PC-3 (cell line): ENCODE measurements around the gene GLRA3. TPM values are rescaled to one million over a fixed set of nuclear protein-coding genes. Genes with fewer than 3 reads are reported as not detected.
"Not testable (repeated sequence)": the region's sequence is repeated elsewhere in the genome, so short reads cannot be mapped to it uniquely, and the experiment has no call there.

ENCODE experiments used
- ATAC-seq: fragments of 200-7000 bp; cut with Tn5 transposase; 2 replicates; pipeline ENCODE4 v1.9.1; 2020; ENCODE audit warnings: mild to moderate bottlenecking, moderate library complexity
- BruUV-seq: library from RNA; stranded (reverse); fragments of 400-500 nt; replicated peaks from 2 replicates; lab custom pipeline; 2021; lab: Mats Ljungman, UMichigan
- CTCF ChIA-PET: fragments of 300-600 bp; sonication (Branson Sonifier 250); formaldehyde crosslinking; loops from one replicate; lab custom pipeline; 2022; ENCODE audit warnings: antibody characterized with exemption; lab: Charles Lee
- POLR2A ChIA-PET: fragments of 300-600 bp; sonication (Branson Sonifier 250); formaldehyde crosslinking; loops from one replicate; lab custom pipeline; 2022; ENCODE audit warnings: antibody characterized with exemption; ENCODE audit not compliant: unreplicated experiment; lab: Charles Lee
- DNase-seq: peaks from one replicate; pipeline ENCODE4 v3.0.0-alpha.2; 2015
- H2AFZ ChIP-seq: fragments of 300-600 bp; sonication (generic); 2 replicates; pipeline ENCODE4 v1.6.0; 2016; ENCODE audit warnings: antibody characterized with exemption, low read length
- H3F3A ChIP-seq: fragments of 300-600 bp; sonication (generic); one replicate; pipeline ENCODE4 v1.6.0; 2017; ENCODE audit warnings: antibody characterized with exemption, low read length, control low read depth, mild to moderate bottlenecking; ENCODE audit not compliant: unreplicated experiment
- H3K27ac ChIP-seq: fragments of 300-600 bp; sonication (generic); 2 replicates; pipeline ENCODE4 v1.5.1; 2016; ENCODE audit warnings: mild to moderate bottlenecking, low read length
- H3K27me3 ChIP-seq: fragments of 300-600 bp; sonication (generic); 2 replicates; pipeline ENCODE4 v1.6.1; 2016; ENCODE audit warnings: low read length, mixed read lengths
- H3K36me3 ChIP-seq: fragments of 300-600 bp; sonication (generic); 2 replicates; pipeline ENCODE4 v1.6.1; 2016; ENCODE audit warnings: low read depth, mixed run types, low read length, mixed read lengths
- H3K4me1 ChIP-seq: fragments of 300-600 bp; sonication (generic); 2 replicates; pipeline ENCODE4 v1.5.1; 2016; ENCODE audit warnings: low read length; ENCODE audit not compliant: insufficient read depth
- H3K4me2 ChIP-seq: fragments of 300-600 bp; sonication (generic); 2 replicates; pipeline ENCODE4 v1.6.0; 2016; ENCODE audit warnings: low read length
- H3K4me3 ChIP-seq: fragments of 300-600 bp; sonication (generic); 2 replicates; pipeline ENCODE4 v1.5.1; 2016; ENCODE audit warnings: mild to moderate bottlenecking, low read length, mixed read lengths
- H3K79me2 ChIP-seq: fragments of 300-600 bp; sonication (generic); 2 replicates; pipeline ENCODE4 v1.6.1; 2017; ENCODE audit warnings: low read length, mixed read lengths
- H3K9ac ChIP-seq: fragments of 300-600 bp; sonication (generic); 2 replicates; pipeline ENCODE4 v1.6.0; 2016; ENCODE audit warnings: mild to moderate bottlenecking, low read length
- H3K9me2 ChIP-seq: fragments of 300-600 bp; sonication (generic); replicated peaks from 2 replicates; pipeline ENCODE4 v1.6.1; 2016; ENCODE audit warnings: mixed run types, low read length, mixed read lengths
- H3K9me3 ChIP-seq: fragments of 300-600 bp; sonication (generic); 2 replicates; pipeline ENCODE4 v1.6.1; 2016; ENCODE audit warnings: low read length, mixed read lengths
- H4K20me1 ChIP-seq: fragments of 300-600 bp; sonication (generic); 2 replicates; pipeline ENCODE4 v1.6.1; 2016; ENCODE audit warnings: low read length, mixed read lengths
- EZH2 ChIP-seq: fragments of 300-600 bp; sonication (generic); IDR thresholded peaks from one replicate; pipeline ENCODE4 v1.6.1; 2017; ENCODE audit warnings: antibody characterized with exemption, mild to moderate bottlenecking, low read length; ENCODE audit not compliant: unreplicated experiment
- EZH2phosphoT487 ChIP-seq: fragments of 300-600 bp; sonication (generic); IDR thresholded peaks from 2 replicates; pipeline ENCODE4 v1.6.1; 2018; ENCODE audit warnings: mild to moderate bottlenecking, antibody characterized with exemption, low read length, borderline replicate concordance
- intact Hi-C: fragments of 100-400 bp; cut with micrococcal nuclease; formaldehyde crosslinking; loops from 2 replicates; pipeline ENCODE4 v1.9.0; 2023
- total RNA-seq: library from RNA; depleted of rRNA; stranded (reverse); fragments of >200 nt; gene quantifications from 2 replicates; pipeline ENCODE4 v1.2.3, GENCODE V29; 2014
- TF ChIP-seq, protein P1 (sequence below): fragments of 300-600 bp; sonication (generic); conservative IDR thresholded peaks from 2 replicates; pipeline ENCODE4 v1.5.1; 2017; ENCODE audit warnings: antibody characterized with exemption, low read depth, mild to moderate bottlenecking, low read length

GLRA3 gene
- total RNA-seq, 1 experiment from 2014 or later, result not detected

DNA sequence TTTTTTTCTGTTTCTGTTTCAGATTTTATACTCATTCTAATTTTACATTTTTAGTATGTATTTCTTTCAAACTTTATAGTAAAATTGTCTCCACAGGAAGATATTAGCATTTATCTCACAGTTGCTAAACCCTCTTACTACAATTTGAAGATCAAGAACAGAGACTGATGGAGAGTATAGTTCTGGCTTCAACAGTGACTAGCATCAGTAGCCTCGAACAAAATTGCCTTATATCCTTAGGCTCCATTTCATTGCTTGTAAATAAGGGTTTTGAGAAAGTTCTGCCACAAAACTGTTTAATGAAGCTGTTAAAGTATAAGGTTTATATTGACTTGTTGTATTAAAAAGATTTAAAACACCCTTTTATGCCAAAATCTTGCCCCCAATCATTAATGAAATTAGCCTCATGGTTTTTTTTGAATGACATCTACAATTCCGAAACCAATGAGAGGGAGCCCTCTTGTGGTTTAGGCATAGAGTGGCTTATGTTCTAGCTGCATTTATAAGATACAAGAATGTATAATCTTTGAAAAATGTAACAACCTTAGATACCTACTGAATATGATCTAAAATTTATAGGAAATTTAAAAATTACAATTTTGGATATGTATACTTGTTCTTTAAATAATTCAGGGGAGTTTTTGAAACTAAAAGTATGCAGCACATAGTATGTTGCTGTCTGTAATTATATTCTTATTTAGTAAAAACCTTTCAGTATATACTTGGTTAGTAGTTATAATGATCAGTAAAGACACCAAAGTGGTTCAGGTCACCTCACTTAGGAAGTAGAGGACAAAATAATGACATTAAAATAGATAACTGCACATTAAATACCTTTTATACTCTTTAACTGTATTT, 196.9 kb downstream of the GLRA3 start:
- DNase-seq (peak; percentile 50), ATAC-seq (peak; percentile 39)
- no TSS peak for BruUV-seq
- no peak overlapping the region for H3K9ac ChIP-seq
- H3K9me3 ChIP-seq, result no peaks in the 10 kb centered on the region
- H3K36me3 ChIP-seq, result no peaks in the 10 kb centered on the region
- H3K9me2 ChIP-seq, result no peaks in the 10 kb centered on the region
- no peaks in the 10 kb centered on the region for H3F3A ChIP-seq
- H3K4me1 ChIP-seq, result peaks cover 45% of the 10 kb centered on the region
- H3K4me2 ChIP-seq, result peak overlapping the region; percentile 44; the same call in 1 of the 2 replicates
- no peaks in the 10 kb centered on the region for H4K20me1 ChIP-seq
- no peaks in the 10 kb centered on the region for H3K27me3 ChIP-seq
- H3K27ac ChIP-seq, result 0 out of 2 replicates have a peak overlapping the region, but pooled peaks have one; percentile 12
- ChIA-PET POLR2A (no interaction called here), CTCF (interaction anchor here (0.5 to 1.2 kb wide), 4 partner anchors 53 to 814 kb away, joined by 3 to 12 read pairs (median 5); partner anchors contain the start of gene HPGD)
- peak overlapping the region; percentile 35; the same call in 1 of the 2 replicates for H2AFZ ChIP-seq
- no peak overlapping the region for H3K4me3 ChIP-seq
- no peaks in the 10 kb centered on the region for H3K79me2 ChIP-seq
- intact Hi-C loops, result loop anchor here (1.0 to 10.0 kb wide), 5 partner anchors 80 to 493 kb away; no protein-coding TSS in a partner anchor
- TF ChIP-seq EZH2phosphoT487 (no peak), EZH2 (no peak)
- TF ChIP-seq, protein P1, sequence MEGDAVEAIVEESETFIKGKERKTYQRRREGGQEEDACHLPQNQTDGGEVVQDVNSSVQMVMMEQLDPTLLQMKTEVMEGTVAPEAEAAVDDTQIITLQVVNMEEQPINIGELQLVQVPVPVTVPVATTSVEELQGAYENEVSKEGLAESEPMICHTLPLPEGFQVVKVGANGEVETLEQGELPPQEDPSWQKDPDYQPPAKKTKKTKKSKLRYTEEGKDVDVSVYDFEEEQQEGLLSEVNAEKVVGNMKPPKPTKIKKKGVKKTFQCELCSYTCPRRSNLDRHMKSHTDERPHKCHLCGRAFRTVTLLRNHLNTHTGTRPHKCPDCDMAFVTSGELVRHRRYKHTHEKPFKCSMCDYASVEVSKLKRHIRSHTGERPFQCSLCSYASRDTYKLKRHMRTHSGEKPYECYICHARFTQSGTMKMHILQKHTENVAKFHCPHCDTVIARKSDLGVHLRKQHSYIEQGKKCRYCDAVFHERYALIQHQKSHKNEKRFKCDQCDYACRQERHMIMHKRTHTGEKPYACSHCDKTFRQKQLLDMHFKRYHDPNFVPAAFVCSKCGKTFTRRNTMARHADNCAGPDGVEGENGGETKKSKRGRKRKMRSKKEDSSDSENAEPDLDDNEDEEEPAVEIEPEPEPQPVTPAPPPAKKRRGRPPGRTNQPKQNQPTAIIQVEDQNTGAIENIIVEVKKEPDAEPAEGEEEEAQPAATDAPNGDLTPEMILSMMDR, result peak; percentile 88

DNA sequence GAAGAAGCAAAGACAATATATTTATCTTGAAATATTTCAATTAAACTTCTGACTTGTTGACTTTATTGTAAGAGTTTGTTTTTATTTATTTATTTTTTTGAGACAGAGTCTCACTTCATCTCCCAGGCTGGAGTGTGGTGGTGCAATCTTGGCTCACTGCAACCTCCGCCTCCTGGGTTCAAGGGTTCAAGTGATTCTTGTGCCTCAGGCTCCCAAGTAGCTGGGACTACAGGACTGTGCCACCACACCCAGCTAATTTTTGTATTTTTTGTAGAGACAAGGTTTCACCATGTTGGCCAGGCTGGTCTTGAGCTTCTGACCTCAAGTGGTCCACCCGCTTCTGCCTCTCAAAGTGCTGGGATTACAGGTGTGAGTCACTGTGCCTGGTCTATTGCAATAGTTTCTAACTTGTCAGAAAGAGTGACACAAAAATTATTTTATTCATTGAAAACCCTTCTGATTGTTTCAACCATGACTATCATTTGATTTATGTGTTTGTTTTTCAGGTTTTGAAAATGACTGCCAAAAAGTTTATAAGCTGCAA, 199.1 kb downstream of the GLRA3 start:
- intact Hi-C loops, result loop anchor here (5.0 to 10.0 kb wide), 3 partner anchors 78 to 495 kb away; no protein-coding TSS in a partner anchor
- H3F3A ChIP-seq, H3K9me3 ChIP-seq, H3K36me3 ChIP-seq, BruUV-seq, H3K4me3 ChIP-seq, H3K27me3 ChIP-seq, H3K79me2 ChIP-seq, POLR2A ChIA-PET, ATAC-seq, H2AFZ ChIP-seq, H4K20me1 ChIP-seq, H3K9me2 ChIP-seq: not testable (repeated sequence)
- Histone ChIP-seq H3K9ac (peak overlapping the region; percentile 40), H3K27ac (peak overlapping the region; percentile 70), H3K4me2 (peak overlapping the region; percentile 30; the same call in 1 of the 2 replicates), H3K4me1 (peaks cover 45% of the 10 kb centered on the region)
- CTCF ChIA-PET, result interaction anchor here (0.6 kb wide), 1 partner anchor 107 kb away, joined by 5 read pairs; no protein-coding TSS in a partner anchor
- DNase-seq, result peak; percentile 37

DNA sequence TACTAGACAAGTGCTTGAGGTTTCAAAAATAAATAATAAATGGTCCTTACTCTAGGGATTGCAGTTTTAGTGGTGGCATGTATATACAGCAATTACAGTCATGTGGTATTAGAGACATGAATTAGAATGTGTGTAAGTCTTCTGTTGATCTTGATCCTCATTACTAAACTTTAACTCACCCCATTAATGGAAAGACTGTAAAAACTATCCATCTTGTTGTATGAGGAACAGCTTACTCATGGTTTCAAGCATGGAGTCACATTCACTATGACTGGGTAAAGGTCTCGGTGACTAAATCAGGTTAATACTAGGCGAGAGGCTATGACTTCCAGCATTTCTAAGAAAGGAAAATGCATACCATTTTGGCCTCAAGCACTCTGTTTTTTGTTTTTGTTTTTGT, 199.8 kb downstream of the GLRA3 start:
- H3K27ac ChIP-seq, result peak overlapping the region; percentile 70
- intact Hi-C loops, result no loop called here
- CTCF ChIA-PET, result no interaction called here

More for the DNA sequence above, 199.8 kb downstream of the GLRA3 start:
- no peaks in the 10 kb centered on the region for H3K36me3 ChIP-seq
- no peaks in the 10 kb centered on the region for H4K20me1 ChIP-seq
- H3K9me2 ChIP-seq, result no peaks in the 10 kb centered on the region
- H3K9ac ChIP-seq, result peak overlapping the region; percentile 40
- H3F3A ChIP-seq, result no peaks in the 10 kb centered on the region
- peaks cover 45% of the 10 kb centered on the region for H3K4me1 ChIP-seq
- POLR2A ChIA-PET, result no interaction called here
- H3K4me2 ChIP-seq, result peak overlapping the region; percentile 30; the same call in 1 of the 2 replicates
- TF ChIP-seq, protein P1, result no peak
- TF ChIP-seq EZH2 (no peak), EZH2phosphoT487 (no peak)
- H3K4me3 ChIP-seq, result no peak overlapping the region
- no peak overlapping the region for H2AFZ ChIP-seq
- no peaks in the 10 kb centered on the region for H3K27me3 ChIP-seq
- DNase-seq (peak; percentile 75), ATAC-seq (peak; percentile 55)
- no TSS peak for BruUV-seq
- H3K79me2 ChIP-seq, result no peaks in the 10 kb centered on the region
- H3K9me3 ChIP-seq, result no peaks in the 10 kb centered on the region
